B cell (primary cell): ENCODE measurements around the gene SH2D4B. TPM values are rescaled to one million over a fixed set of nuclear protein-coding genes. Genes with fewer than 3 reads are reported as not detected.
A peak's percentile ranks its signal among the peaks of the same experiment; 100 is the strongest.

Source experiments
- ATAC-seq: fragments of 200-7000 bp; cut with Tn5 transposase; one replicate; pipeline ENCODE4 v1.10.0; 2021; ENCODE audit warnings: low read depth, mild to moderate bottlenecking, moderate number of reproducible peaks, moderate library complexity
- CTCF ChIA-PET: fragments of 350-600 bp; sonication (Branson Sonifier 250); formaldehyde crosslinking; loops from one replicate; lab custom pipeline; 2021; ENCODE audit warnings: antibody characterized with exemption, inconsistent platforms; lab: Charles Lee
- POLR2A ChIA-PET: fragments of 350-600 bp; sonication (Branson Sonifier 250); formaldehyde crosslinking; loops from one replicate; lab custom pipeline; 2021; ENCODE audit warnings: antibody characterized with exemption; lab: Charles Lee
- DNase-seq: peaks from one replicate; pipeline ENCODE4 v3.0.0; 2013
- H2AFZ ChIP-seq: 2 replicates; pipeline ENCODE4 v1.6.1; 2012; ENCODE audit warnings: mild to moderate bottlenecking, low read depth, low read length; ENCODE audit not compliant: insufficient read depth, poor library complexity, severe bottlenecking
- H3K27ac ChIP-seq, 2 donors: 1 replicate in 1 of 2; 2 replicates in 1 of 2; pipeline ENCODE4 v1.5.1; 2012 to 2013; ENCODE audit warnings: low read length in 2 of 2, mild to moderate bottlenecking in 2 of 2, moderate library complexity in 1 of 2
- H3K27me3 ChIP-seq, 4 experiments: fragments of 200-600 bp in 1 of 4; sonication (generic) in 1 of 4; replicated peaks in 1 of 4; 1 replicate in 2 of 4; 2 replicates in 2 of 4; pipeline versions ENCODE4 v1.6.1 to v1.7.0; 2013 to 2016; ENCODE audit warnings: low read length in 3 of 4, mild to moderate bottlenecking in 2 of 4, mixed read lengths in 1 of 4, moderate library complexity in 1 of 4; ENCODE audit not compliant: insufficient read depth in 4 of 4, control insufficient read depth in 3 of 4; ENCODE audit errors: control extremely low read depth in 1 of 4
- H3K36me3 ChIP-seq, 2 experiments: replicated peaks in 1 of 2; 1 replicate in 1 of 2; 2 replicates in 1 of 2; pipeline versions ENCODE4 v1.6.1 to v1.7.1; 2013; ENCODE audit warnings: low read length in 1 of 2; ENCODE audit not compliant: insufficient read depth in 2 of 2, control insufficient read depth in 1 of 2; ENCODE audit errors: control extremely low read depth in 1 of 2, extremely low read depth in 1 of 2
- H3K4me1 ChIP-seq, 2 donors: fragments of 200-600 bp in 1 of 2; sonication (generic) in 1 of 2; 1 replicate in 1 of 2; 2 replicates in 1 of 2; pipeline versions ENCODE4 v1.5.1 to v1.6.1; 2013 to 2017; ENCODE audit warnings: low read length in 2 of 2; ENCODE audit not compliant: control insufficient read depth in 2 of 2, insufficient read depth in 2 of 2
- H3K4me2 ChIP-seq: replicated peaks from 2 replicates; pipeline ENCODE3; 2012; ENCODE audit warnings: mild to moderate bottlenecking, low read depth, low read length; ENCODE audit not compliant: poor library complexity, severe bottlenecking
- H3K4me3 ChIP-seq, 5 experiments: fragments of 200-600 bp in 1 of 5; sonication (generic) in 1 of 5; 1 replicate in 3 of 5; 2 replicates in 2 of 5; pipeline versions ENCODE4 v1.5.1 to v1.7.0; 2011 to 2016; ENCODE audit warnings: low read length in 4 of 5, mild to moderate bottlenecking in 4 of 5, low read depth in 2 of 5, control low read depth in 1 of 5, moderate library complexity in 1 of 5; ENCODE audit not compliant: insufficient read depth in 1 of 5; ENCODE audit errors: control extremely low read depth in 1 of 5, extremely low read depth in 1 of 5
- H3K79me2 ChIP-seq: fragments of 200-600 bp; sonication (generic); one replicate; pipeline ENCODE4 v1.6.0; 2016; ENCODE audit warnings: low read length; ENCODE audit not compliant: control insufficient read depth, insufficient read depth
- H3K9ac ChIP-seq: fragments of 200-600 bp; sonication (generic); 2 replicates; pipeline ENCODE4 v1.6.1; 2017; ENCODE audit warnings: mild to moderate bottlenecking, low read length, moderate library complexity
- H3K9me3 ChIP-seq, 3 donors: one replicate each; pipeline versions ENCODE4 v1.6.1 to v1.7.1; 2013; ENCODE audit warnings: low read length in 2 of 3; ENCODE audit not compliant: control insufficient read depth in 2 of 3, insufficient read depth in 1 of 3; ENCODE audit errors: control extremely low read depth in 1 of 3
- H4K20me1 ChIP-seq: 2 replicates; pipeline ENCODE4 v1.6.0; 2012; ENCODE audit warnings: mild to moderate bottlenecking, low read length; ENCODE audit not compliant: insufficient read depth, control insufficient read depth, poor library complexity, severe bottlenecking
- H3K27ac Mint-ChIP-seq: one replicate; pipeline ENCODE4 v1.8.0; 2021; ENCODE audit warnings: mixed read lengths
- H3K27me3 Mint-ChIP-seq: one replicate; pipeline ENCODE4 v1.8.0; 2021; ENCODE audit warnings: mixed read lengths
- H3K4me1 Mint-ChIP-seq: one replicate; pipeline ENCODE4 v1.8.0; 2021; ENCODE audit warnings: mixed read lengths
- H3K4me3 Mint-ChIP-seq: one replicate; pipeline ENCODE4 v1.8.0; 2021; ENCODE audit warnings: mixed read lengths
- H3K9me3 Mint-ChIP-seq: one replicate; pipeline ENCODE4 v1.8.0; 2022; ENCODE audit warnings: mixed read lengths; ENCODE audit not compliant: insufficient read depth
- CTCF ChIP-seq: fragments of 200-600 bp; IDR thresholded peaks from one replicate; pipeline ENCODE4 v1.8.0; 2022; ENCODE audit warnings: antibody characterized with exemption, mild to moderate bottlenecking
- EZH2 ChIP-seq: IDR thresholded peaks from 2 replicates; pipeline ENCODE4 v1.6.1; 2012; ENCODE audit warnings: borderline replicate concordance, low read depth, mild to moderate bottlenecking, moderate library complexity, low read length; ENCODE audit not compliant: insufficient read depth, poor library complexity, severe bottlenecking
- WGBS: methylation state at CpG from one replicate; pipeline ENCODE4 v1.1.5; 2013; ENCODE audit warnings: missing lambda C conversion rate; ENCODE audit not compliant: insufficient coverage; 5-methylcytosine and 5-hydroxymethylcytosine counted together
- intact Hi-C: fragments of 100-400 bp; cut with micrococcal nuclease; formaldehyde crosslinking; loops from one replicate; pipeline ENCODE4 v1.10.0; 2022
- polyA plus RNA-seq: library from polyadenylated mRNA; depleted of rRNA; stranded (reverse); fragments of >200 nt; gene quantifications from 2 replicates; pipeline ENCODE4 v1.2.3, GENCODE V29; 2012
- total RNA-seq, 2 donors: library from RNA; stranded (reverse); fragments of 120-200 nt in 1 of 2; gene quantifications; 1 replicate in 1 of 2; 2 replicates in 1 of 2; pipeline versions ENCODE4 v1.2.3 to v1.2.4, GENCODE V29; 2013 to 2022

Gene SH2D4B
- total and polyA plus RNA-seq, 2 donors (not counting 1 experiment from before 2014, with no cell fraction given) = 0.09 to 0.22 TPM

DNA sequence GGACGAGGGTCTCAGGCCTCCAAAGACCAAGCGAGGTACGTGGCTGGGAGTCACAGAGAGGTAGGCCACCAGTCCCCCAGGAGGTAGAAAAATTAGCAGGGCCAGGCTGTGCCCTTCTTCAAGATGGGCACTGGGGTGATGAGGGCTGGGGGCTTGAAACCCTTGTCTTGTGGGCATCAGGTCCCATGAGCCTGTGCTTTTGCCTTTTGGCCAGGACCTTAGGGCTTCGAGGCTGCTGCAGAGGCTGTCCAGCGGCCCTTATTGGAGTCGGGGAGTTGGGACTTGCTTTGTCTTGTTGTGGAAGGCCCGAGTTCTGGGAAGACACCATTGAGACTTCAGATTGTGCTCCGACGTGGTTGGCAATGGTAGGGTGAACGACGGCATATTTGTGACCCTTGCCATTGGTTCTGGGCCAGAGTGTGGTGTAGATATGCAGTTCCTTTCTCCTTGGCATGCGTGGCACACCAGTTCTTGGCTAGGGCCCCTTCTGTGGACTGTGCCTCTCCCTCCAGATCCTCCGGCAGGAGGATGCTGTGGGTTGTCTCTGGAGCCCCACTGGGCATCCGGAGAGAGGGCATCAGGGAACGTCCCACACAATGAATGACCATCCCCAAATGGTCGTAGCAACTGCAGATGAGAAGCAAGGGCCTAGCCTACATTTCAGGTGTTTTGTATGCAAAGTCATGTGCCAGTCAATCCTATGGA is 931 bp downstream of the SH2D4B start:
- ATAC-seq (no peak), DNase-seq (peak; percentile 20)
- Histone ChIP-seq H3K9ac (no peak overlapping the region), H4K20me1 (no peaks in the 10 kb centered on the region), H3K4me3 (no peak overlapping the region), H3K4me1 (peaks cover 33 to 53% of the 10 kb centered on the region in 2 donors), H3K27ac (peak overlapping the region in 1 of 2 donors; percentile 41), H3K79me2 (no peaks in the 10 kb centered on the region), H2AFZ (no peak overlapping the region), H3K4me2 (no peak overlapping the region), H3K36me3 (no peaks in the 10 kb centered on the region), H3K27me3 (no peaks in the 10 kb centered on the region), H3K9me3 (no peaks in the 10 kb centered on the region)
- ChIA-PET CTCF (no interaction called here), POLR2A (no interaction called here)
- intact Hi-C loops = loop anchor here (5.0 to 10.0 kb wide), 2 partner anchors 59 to 126 kb away; no protein-coding TSS in a partner anchor
- Mint-ChIP-seq H3K27ac (peak overlapping the region; percentile 37), H3K4me3 (peak overlapping the region; percentile 5), H3K27me3 (no peaks in the 10 kb centered on the region), H3K9me3 (no peaks in the 10 kb centered on the region), H3K4me1 (peaks cover 53% of the 10 kb centered on the region)
- WGBS = 97% methylated on average over 14 of the region's 16 CpGs
- no peak for TF ChIP-seq CTCF
- TF ChIP-seq EZH2 = no peak

DNA sequence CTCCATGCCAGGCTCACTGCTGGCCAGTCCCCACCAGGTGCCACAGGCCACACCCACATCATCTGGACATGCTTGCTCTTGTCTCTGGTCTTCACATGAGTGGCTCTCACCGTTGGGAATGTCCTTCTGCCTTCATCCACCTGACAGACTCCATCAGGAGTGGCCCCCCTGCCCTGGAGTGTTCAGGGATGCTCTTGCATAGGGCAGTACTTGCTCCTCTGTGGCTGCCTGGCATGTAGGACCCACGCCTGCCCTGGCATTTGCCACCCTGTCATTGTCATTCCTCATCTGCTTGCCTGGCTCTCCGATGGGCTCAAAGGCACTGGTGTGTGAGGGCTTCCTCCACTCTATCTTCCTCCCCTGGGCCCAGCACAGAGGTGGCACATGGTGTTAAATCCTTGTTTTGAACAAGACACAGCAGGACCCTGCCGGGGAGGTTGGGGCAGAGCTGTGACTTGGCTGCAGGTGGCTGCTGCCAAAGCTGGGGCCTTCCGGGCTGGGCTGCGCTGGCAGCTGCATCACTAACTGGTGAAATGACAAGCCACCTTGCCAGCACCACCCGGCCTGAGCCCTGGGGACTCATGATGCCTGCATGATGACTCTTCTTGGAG is 1.8 kb downstream of the SH2D4B start:
- intact Hi-C loops = loop anchor here (5.0 to 10.0 kb wide), 2 partner anchors 58 to 125 kb away; no protein-coding TSS in a partner anchor
- Mint-ChIP-seq H3K9me3 (no peaks in the 10 kb centered on the region), H3K27me3 (no peaks in the 10 kb centered on the region), H3K4me3 (peak overlapping the region; percentile 66), H3K4me1 (peaks cover 53% of the 10 kb centered on the region), H3K27ac (peak overlapping the region; percentile 83)
- peaks cover 33 to 53% of the 10 kb centered on the region in 2 donors for H3K4me1 ChIP-seq
- H3K9me3 ChIP-seq = no peaks in the 10 kb centered on the region
- H4K20me1 ChIP-seq = no peaks in the 10 kb centered on the region
- POLR2A ChIA-PET = no interaction called here
- CTCF ChIA-PET = interaction anchor here (1.1 kb wide), 1 partner anchor 34 kb away, joined by 6 read pairs; no protein-coding TSS in a partner anchor
- no peak overlapping the region for H3K9ac ChIP-seq
- no peaks in the 10 kb centered on the region for H3K36me3 ChIP-seq
- H3K4me3 ChIP-seq = no peak overlapping the region
- H3K4me2 ChIP-seq = peak overlapping the region; percentile 66
- H2AFZ ChIP-seq = peak overlapping the region; percentile 65
- H3K27ac ChIP-seq = peak overlapping the region; percentile 41 to 61
- ATAC-seq (peak; percentile 44), DNase-seq (peak; percentile 62)
- WGBS = 18% methylated on average over 5 of the region's 7 CpGs
- no peak for TF ChIP-seq CTCF
- TF ChIP-seq EZH2 = no peak
- H3K79me2 ChIP-seq = no peaks in the 10 kb centered on the region
- H3K27me3 ChIP-seq = no peaks in the 10 kb centered on the region
